GM18867 (cell line): ENCODE results near the gene PSME2.

Experiments
- ATAC-seq: cut with Tn5 transposase; IDR thresholded peaks from one replicate; pipeline ENCODE4 v1.9.1; 2021; ENCODE audit warnings: mild to moderate bottlenecking, moderate library complexity; ENCODE audit not compliant: unreplicated experiment

Gene PSME2

GRCh38 chr14:24136684-24137528 lies 9.5 kb downstream of the PSME2 start:
- no peak for ATAC-seq

GRCh38 chr14:24135834-24136683 lies 10.4 kb downstream of the PSME2 start, which contains the start of gene PSME1:
Gene PSME1 (plus strand): TSS chr14:24136194. CDS start chr14:24136263, 69 bp downstream.
- peak; percentile 84 for ATAC-seq

- peak; percentile 6 for ATAC-seq
These were observed 10.9 kb downstream of the PSME2 start for GRCh38 chr14:24135584-24135833.

GRCh38 chr14:24133735-24134134 lies 12.7 kb downstream of the PSME2 start:
- no peak for ATAC-seq

GRCh38 chr14:24132976-24133375 lies 13.4 kb downstream of the PSME2 start:
- ATAC-seq = no peak

GRCh38 chr14:24132061-24132685 lies 14.2 kb downstream of the PSME2 start:
- no peak for ATAC-seq

GRCh38 chr14:24131549-24131966 lies 14.9 kb downstream of the PSME2 start:
- ATAC-seq = no peak

GRCh38 chr14:24130717-24131548 lies 15.5 kb downstream of the PSME2 start:
- ATAC-seq = no peak

- no peak for ATAC-seq
These were observed 16.1 kb downstream of the PSME2 start, which contains the start of gene FITM1 for GRCh38 chr14:24130380-24130716. Gene FITM1 (plus strand): TSS chr14:24130659. CDS start chr14:24131564, 905 bp downstream.

GRCh38 chr14:24129410-24129998 lies 16.9 kb downstream of the PSME2 start:
- no peak for ATAC-seq

- no peak for ATAC-seq
These were observed 18.7 kb downstream of the PSME2 start for GRCh38 chr14:24127673-24128072.

- ATAC-seq = no peak
These were observed 19.5 kb downstream of the PSME2 start for GRCh38 chr14:24126939-24127338.

- ATAC-seq = no peak
These were observed 22.7 kb downstream of the PSME2 start for GRCh38 chr14:24123424-24124417.

GRCh38 chr14:24122898-24123297 lies 23.5 kb downstream of the PSME2 start:
- no peak for ATAC-seq

GRCh38 chr14:24122416-24122815 lies 24.0 kb downstream of the PSME2 start:
- ATAC-seq = no peak

GRCh38 chr14:24121210-24121609 lies 25.2 kb downstream of the PSME2 start:
- no peak for ATAC-seq

GRCh38 chr14:24119691-24120090 lies 26.7 kb downstream of the PSME2 start:
- ATAC-seq = no peak

GRCh38 chr14:24117179-24117578 lies 29.2 kb downstream of the PSME2 start:
- no peak for ATAC-seq
